K562 (cell line): Measurements from ENCODE around the gene PPEF2. TPM values are rescaled to one million over a fixed set of nuclear protein-coding genes. Genes with fewer than 3 reads are reported as not detected.

ENCODE experiments used
- CHD7 ChIP-seq: fragments of 200-600 bp; sonication (generic); IDR thresholded peaks from one replicate; pipeline ENCODE4 v1.6.1; 2012; ENCODE audit warnings: mild to moderate bottlenecking, low read depth, low read length, inconsistent platforms
- E4F1 ChIP-seq: fragments of 250-450 bp; sonication (Bioruptor Pico); IDR thresholded peaks from 2 replicates; pipeline ENCODE4 v1.5.0; 2021; ENCODE audit warnings: mild to moderate bottlenecking, borderline replicate concordance
- HNRNPUL1 ChIP-seq: fragments of 200-400 bp; formaldehyde crosslinking; IDR thresholded peaks from 2 replicates; pipeline ENCODE4 v1.6.1; 2017; ENCODE audit warnings: low read length
- NCOA1 ChIP-seq: fragments of 450-650 bp; IDR thresholded peaks from 2 replicates; pipeline ENCODE4 v1.6.1; 2016; ENCODE audit warnings: low read depth
- SMAD2 ChIP-seq: fragments of 150-350 bp; IDR thresholded peaks from 2 replicates; pipeline ENCODE4 v1.6.1; 2014; ENCODE audit warnings: low read depth, mild to moderate bottlenecking, low read length
- SNIP1 ChIP-seq: fragments of 450-650 bp; IDR thresholded peaks from 2 replicates; pipeline ENCODE4 v1.7.1; 2017; ENCODE audit warnings: low read depth, mild to moderate bottlenecking
- TRIM25 ChIP-seq: fragments of 450-650 bp; IDR thresholded peaks from 2 replicates; pipeline ENCODE4 v1.7.0; 2016; ENCODE audit warnings: borderline replicate concordance
- ZNF175 ChIP-seq: fragments of 200-800 bp; sonication (Bioruptor generic); IDR thresholded peaks from 2 replicates; pipeline ENCODE4 v1.6.1; 2016; ENCODE audit warnings: low read depth, mild to moderate bottlenecking, missing genetic modification characterization, missing compliant biosample characterization
- ZNF431 ChIP-seq: sonication (generic); formaldehyde crosslinking; IDR thresholded peaks from 2 replicates; pipeline ENCODE4 v1.8.0; 2022; ENCODE audit warnings: mild to moderate bottlenecking, missing genetic modification reagents
- polyA plus RNA-seq, 8 experiments: library from polyadenylated mRNA; depleted of rRNA in 4 of 8; stranded (reverse) in 5 of 8; unstranded in 3 of 8; fragments of >200 nt; fragmentation: Nextera tagmentation in 2 of 8; fragmentation: Illumina TruSeq in 1 of 8; extraction: Ambion mirVana in 2 of 8; extraction: Trizol in 1 of 8; gene quantifications; 2 replicates each; pipeline versions ENCODE4 v1.2.1 to v1.2.3, GENCODE V29; 2011 to 2014; ENCODE audit warnings: inconsistent platforms in 1 of 8, missing spikeins in 1 of 8
- total RNA-seq, 7 experiments: library from RNA; depleted of rRNA in 6 of 7; stranded (reverse); fragments of >200 nt in 6 of 7; fragmentation: Illumina TruSeq in 2 of 7; extraction: Trizol in 2 of 7; gene quantifications; 2 replicates each; pipeline versions ENCODE4 v1.2.1 to v1.2.3, GENCODE V29; 2011 to 2021; ENCODE audit warnings: low replicate concordance in 1 of 7
- TF ChIP-seq, protein P1 (sequence below): IDR thresholded peaks from 2 replicates; pipeline ENCODE4 v1.6.1; 2011; ENCODE audit not compliant: insufficient read length; ENCODE audit errors: extremely low read depth

PPEF2 gene
- total and polyA plus RNA-seq, 9 of the 15 experiments (the other 6 are each of a cell fraction or from before 2014, with no cell fraction given) = not detected

GRCh38 chr4:75940692-75941253 lies 38.5 kb upstream of the PPEF2 start, which contains the start of gene NAAA (continued):
- TF ChIP-seq CHD7 (no peak), SNIP1 (no peak), NCOA1 (no peak), HNRNPUL1 (no peak), ZNF431 (CRISPR knock-in tag) (no peak), TRIM25 (no peak), E4F1 (CRISPR knock-in tag) (no peak), SMAD2 (no peak), ZNF175 (no peak)
- TF ChIP-seq, protein P1, sequence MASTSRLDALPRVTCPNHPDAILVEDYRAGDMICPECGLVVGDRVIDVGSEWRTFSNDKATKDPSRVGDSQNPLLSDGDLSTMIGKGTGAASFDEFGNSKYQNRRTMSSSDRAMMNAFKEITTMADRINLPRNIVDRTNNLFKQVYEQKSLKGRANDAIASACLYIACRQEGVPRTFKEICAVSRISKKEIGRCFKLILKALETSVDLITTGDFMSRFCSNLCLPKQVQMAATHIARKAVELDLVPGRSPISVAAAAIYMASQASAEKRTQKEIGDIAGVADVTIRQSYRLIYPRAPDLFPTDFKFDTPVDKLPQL = no peak
